ENCODE measurements around the gene PTK7. TPM values are rescaled to one million over a fixed set of nuclear protein-coding genes. Genes with fewer than 3 reads are reported as not detected.

The PTK7 gene
- total RNA-seq, 1 donor from 2014 or later = 308 TPM

GRCh38 chr6:43200541-43200940 is 124.4 kb downstream of the PTK7 start:
- Mint-ChIP-seq H3K27me3 (ENCODE audit: low read depth) (no peaks in the 10 kb centered on the region), H3K4me3 (no peak overlapping the region), H3K4me1 (no peaks in the 10 kb centered on the region), H3K36me3 (peaks cover 33% of the 10 kb centered on the region), H3K27ac (no peak overlapping the region), H3K9me3 (no peaks in the 10 kb centered on the region)
- TF ChIP-seq, protein P1, sequence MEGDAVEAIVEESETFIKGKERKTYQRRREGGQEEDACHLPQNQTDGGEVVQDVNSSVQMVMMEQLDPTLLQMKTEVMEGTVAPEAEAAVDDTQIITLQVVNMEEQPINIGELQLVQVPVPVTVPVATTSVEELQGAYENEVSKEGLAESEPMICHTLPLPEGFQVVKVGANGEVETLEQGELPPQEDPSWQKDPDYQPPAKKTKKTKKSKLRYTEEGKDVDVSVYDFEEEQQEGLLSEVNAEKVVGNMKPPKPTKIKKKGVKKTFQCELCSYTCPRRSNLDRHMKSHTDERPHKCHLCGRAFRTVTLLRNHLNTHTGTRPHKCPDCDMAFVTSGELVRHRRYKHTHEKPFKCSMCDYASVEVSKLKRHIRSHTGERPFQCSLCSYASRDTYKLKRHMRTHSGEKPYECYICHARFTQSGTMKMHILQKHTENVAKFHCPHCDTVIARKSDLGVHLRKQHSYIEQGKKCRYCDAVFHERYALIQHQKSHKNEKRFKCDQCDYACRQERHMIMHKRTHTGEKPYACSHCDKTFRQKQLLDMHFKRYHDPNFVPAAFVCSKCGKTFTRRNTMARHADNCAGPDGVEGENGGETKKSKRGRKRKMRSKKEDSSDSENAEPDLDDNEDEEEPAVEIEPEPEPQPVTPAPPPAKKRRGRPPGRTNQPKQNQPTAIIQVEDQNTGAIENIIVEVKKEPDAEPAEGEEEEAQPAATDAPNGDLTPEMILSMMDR (IDR thresholded peaks at IDR 0.05; ENCODE audit: unreplicated experiment) = no peak
- DNase-seq (ENCODE audit: low spot score in 2 of 2, unreplicated experiment in 2 of 2) = no peak

DNA sequence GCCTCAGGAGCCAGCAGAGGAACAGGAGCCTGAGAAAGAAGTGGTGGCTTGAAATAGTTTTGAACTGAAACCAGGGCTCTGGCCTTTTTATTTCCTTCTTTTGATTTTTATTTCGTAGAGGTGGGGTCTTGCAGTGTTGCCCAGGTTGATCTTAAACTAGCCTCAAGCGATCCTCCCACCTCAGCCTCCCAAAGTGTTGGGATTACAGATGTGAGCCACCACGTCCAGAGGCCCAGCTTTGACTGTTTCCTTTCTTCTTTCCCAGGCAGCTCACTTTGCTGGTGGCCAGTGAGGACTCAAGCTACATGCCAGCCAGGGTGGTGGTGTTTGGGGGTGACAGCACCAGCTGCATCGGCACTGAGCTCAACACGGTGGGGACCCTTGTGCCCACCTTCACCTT is 126.3 kb downstream of the PTK7 start:
- Mint-ChIP-seq H3K9me3 (no peaks in the 10 kb centered on the region), H3K4me3 (no peak overlapping the region), H3K27ac (no peak overlapping the region), H3K36me3 (peaks cover 37% of the 10 kb centered on the region), H3K27me3 (ENCODE audit: low read depth) (no peaks in the 10 kb centered on the region), H3K4me1 (no peaks in the 10 kb centered on the region)
- no peak for DNase-seq (ENCODE audit: low spot score in 2 of 2, unreplicated experiment in 2 of 2)
- TF ChIP-seq, protein P1 (IDR thresholded peaks at IDR 0.05; ENCODE audit: unreplicated experiment) = no peak

GRCh38 chr6:43203029-43203717 is 127.1 kb downstream of the PTK7 start:
- TF ChIP-seq, protein P1 (IDR thresholded peaks at IDR 0.05; ENCODE audit: unreplicated experiment) = no peak
- H3K9me3 Mint-ChIP-seq = no peaks in the 10 kb centered on the region
- H3K4me1 Mint-ChIP-seq = no peaks in the 10 kb centered on the region
- no peak overlapping the region for H3K4me3 Mint-ChIP-seq
- no peaks in the 10 kb centered on the region for H3K27me3 Mint-ChIP-seq (ENCODE audit: low read depth)
- no peak for DNase-seq (ENCODE audit: low spot score in 2 of 2, unreplicated experiment in 2 of 2)
- H3K27ac Mint-ChIP-seq = no peak overlapping the region
- peaks cover 39% of the 10 kb centered on the region for H3K36me3 Mint-ChIP-seq

GRCh38 chr6:43203718-43204095 is 127.6 kb downstream of the PTK7 start:
- DNase-seq (ENCODE audit: low spot score in 2 of 2, unreplicated experiment in 2 of 2) = no peak
- no peaks in the 10 kb centered on the region for H3K9me3 Mint-ChIP-seq
- H3K36me3 Mint-ChIP-seq = peaks cover 40% of the 10 kb centered on the region
- H3K27ac Mint-ChIP-seq = no peak overlapping the region
- TF ChIP-seq, protein P1 (IDR thresholded peaks at IDR 0.05; ENCODE audit: unreplicated experiment) = no peak
- H3K4me1 Mint-ChIP-seq = no peaks in the 10 kb centered on the region
- H3K4me3 Mint-ChIP-seq = no peak overlapping the region
- H3K27me3 Mint-ChIP-seq (ENCODE audit: low read depth) = no peaks in the 10 kb centered on the region

GRCh38 chr6:43204271-43205105 is 128.4 kb downstream of the PTK7 start:
- TF ChIP-seq, protein P1 (IDR thresholded peaks at IDR 0.05; ENCODE audit: unreplicated experiment) = no peak
- no peaks in the 10 kb centered on the region for H3K9me3 Mint-ChIP-seq
- no peaks in the 10 kb centered on the region for H3K4me1 Mint-ChIP-seq
- H3K27me3 Mint-ChIP-seq (ENCODE audit: low read depth) = no peaks in the 10 kb centered on the region
- no peak overlapping the region for H3K27ac Mint-ChIP-seq
- no peak for DNase-seq (ENCODE audit: low spot score in 2 of 2, unreplicated experiment in 2 of 2)
- H3K36me3 Mint-ChIP-seq = peaks cover 40% of the 10 kb centered on the region
- H3K4me3 Mint-ChIP-seq = no peak overlapping the region

Data from mesothelial cell of epicardium (in vitro differentiated cells).